ENCODE data around the gene RASSF8. TPM values are rescaled to one million over a fixed set of nuclear protein-coding genes. Genes with fewer than 3 reads are reported as not detected.

Gene RASSF8
- total RNA-seq, 3 donors from 2014 or later, result 42.6 to 52.1 (median 47.5) TPM

- TF ChIP-seq POLR2A (IDR thresholded peaks at IDR 0.05) (no peak), POLR2AphosphoS5 (IDR thresholded peaks at IDR 0.05) (no peak), CTCF (IDR thresholded peaks at IDR 0.05) (no peak)
- no peak for DNase-seq (ENCODE audit: low spot score in 2 of 2)
- intact Hi-C loops (cut with DNase I; ENCODE audit: low total_unique reads), result loop anchor here (10.0 kb wide), 1 partner anchor 163 kb away; no protein-coding TSS in a partner anchor
- no peaks in the 10 kb centered on the region for H3K27me3 ChIP-seq
- no peaks in the 10 kb centered on the region for H3K36me3 ChIP-seq
- peak overlapping the region; percentile 60 to 83 (median 72) for H3K4me3 ChIP-seq
- H3K9me3 ChIP-seq, result no peaks in the 10 kb centered on the region
- peak overlapping the region; percentile 99 for H3K27ac ChIP-seq
- no peaks in the 10 kb centered on the region for H3K4me1 ChIP-seq
These were observed 163.0 kb downstream of the RASSF8 start for GRCh38 chr12:26121323-26122060.

- no peak for DNase-seq (ENCODE audit: low spot score in 2 of 2)
- Histone ChIP-seq H3K4me3 (peak overlapping the region; percentile 60 to 83 (median 72)), H3K27me3 (no peaks in the 10 kb centered on the region), H3K27ac (peak overlapping the region; percentile 99), H3K36me3 (no peaks in the 10 kb centered on the region), H3K4me1 (peaks cover 0 to 4% of the 10 kb centered on the region in 2 donors), H3K9me3 (no peaks in the 10 kb centered on the region)
- no peak for TF ChIP-seq POLR2A (IDR thresholded peaks at IDR 0.05)
- TF ChIP-seq POLR2AphosphoS5 (IDR thresholded peaks at IDR 0.05), result peak in 1 of 3 donors; percentile 20
- intact Hi-C loops (cut with DNase I; ENCODE audit: low total_unique reads), result loop anchor here (10.0 kb wide), 1 partner anchor 163 kb away; no protein-coding TSS in a partner anchor
These were observed 163.7 kb downstream of the RASSF8 start for GRCh38 chr12:26122061-26122680.

GRCh38 chr12:26122681-26123481, 164.4 kb downstream of the RASSF8 start:
- TF ChIP-seq POLR2A (IDR thresholded peaks at IDR 0.05), result no peak
- peak; percentile 57 to 67 (median 64) for TF ChIP-seq POLR2AphosphoS5 (IDR thresholded peaks at IDR 0.05)
- peak in 1 of 3 donors; percentile 23 for TF ChIP-seq CTCF (IDR thresholded peaks at IDR 0.05)
- peaks cover 0 to 5% of the 10 kb centered on the region in 2 donors for H3K4me1 ChIP-seq
- H3K27me3 ChIP-seq, result no peaks in the 10 kb centered on the region
- DNase-seq (ENCODE audit: low spot score in 2 of 2), result peak; percentile 62 to 74
- H3K9me3 ChIP-seq, result no peaks in the 10 kb centered on the region
- intact Hi-C loops (cut with DNase I; ENCODE audit: low total_unique reads), result loop anchor here (10.0 kb wide), 1 partner anchor 162 kb away; no protein-coding TSS in a partner anchor
- peak overlapping the region; percentile 60 to 83 (median 72) for H3K4me3 ChIP-seq
- peak overlapping the region; percentile 99 for H3K27ac ChIP-seq
- no peaks in the 10 kb centered on the region for H3K36me3 ChIP-seq

DNA sequence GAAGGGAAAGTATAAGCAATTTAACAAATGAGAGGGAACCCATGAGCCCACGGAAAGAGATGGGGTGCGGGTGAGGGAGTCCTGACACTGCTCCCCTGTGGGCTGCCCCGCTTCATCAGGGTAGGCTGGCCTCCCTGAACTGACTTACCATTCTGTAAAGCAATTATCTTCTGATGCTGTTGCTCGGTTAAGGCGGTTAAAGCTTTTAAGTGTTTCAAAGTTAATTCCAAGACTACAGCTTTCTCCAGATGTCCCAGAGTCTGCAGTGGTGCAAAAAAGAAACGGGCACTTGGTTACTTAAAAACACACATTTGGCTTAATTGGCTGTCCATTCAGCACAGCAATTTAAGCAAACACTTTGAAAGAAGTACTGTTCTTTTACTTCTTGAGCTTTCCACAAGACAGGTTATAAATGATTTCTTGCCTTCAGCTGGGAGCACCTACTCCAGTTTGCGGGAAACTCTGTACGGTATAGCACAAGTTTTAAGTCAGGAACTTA, 165.0 kb downstream of the RASSF8 start:
- peaks cover 0 to 5% of the 10 kb centered on the region in 2 donors for H3K4me1 ChIP-seq
- H3K9me3 ChIP-seq, result no peaks in the 10 kb centered on the region
- intact Hi-C loops (cut with DNase I; ENCODE audit: low total_unique reads), result loop anchor here (10.0 kb wide), 1 partner anchor 161 kb away; no protein-coding TSS in a partner anchor
- peak overlapping the region; percentile 60 to 83 (median 72) for H3K4me3 ChIP-seq
- no peak for DNase-seq (ENCODE audit: low spot score in 2 of 2)
- TF ChIP-seq POLR2AphosphoS5 (IDR thresholded peaks at IDR 0.05) (no peak), CTCF (IDR thresholded peaks at IDR 0.05) (no peak), POLR2A (IDR thresholded peaks at IDR 0.05) (no peak)
- no peaks in the 10 kb centered on the region for H3K36me3 ChIP-seq
- H3K27ac ChIP-seq, result peak overlapping the region; percentile 99
- H3K27me3 ChIP-seq, result no peaks in the 10 kb centered on the region
